Effector memory CD8-positive, alpha-beta T cell (primary cell): ENCODE measurements around the gene C20orf173.
"Not testable (repeated sequence)": the region's sequence is repeated elsewhere in the genome, so short reads cannot be mapped to it uniquely, and the experiment has no call there.

Source experiments
- ATAC-seq: fragments of 150-1000 bp; cut with Tn5 transposase; replicated peaks from 2 replicates; pipeline ENCODE4 v1.10.0; 2021; ENCODE audit warnings: mild to moderate bottlenecking, moderate library complexity
- DNase-seq, 3 experiments: peaks; one replicate each; pipeline ENCODE4 v3.0.0; 2021
- H3K27ac Mint-ChIP-seq, 2 donors: one replicate each; pipeline ENCODE4 v1.8.0; 2022; ENCODE audit warnings: mild to moderate bottlenecking in 2 of 2, mixed read lengths in 2 of 2, moderate library complexity in 2 of 2
- H3K27me3 Mint-ChIP-seq, 2 donors: one replicate each; pipeline ENCODE4 v1.8.0; 2022; ENCODE audit warnings: mixed read lengths in 2 of 2
- H3K36me3 Mint-ChIP-seq: one replicate; pipeline ENCODE4 v1.8.0; 2022; ENCODE audit warnings: mild to moderate bottlenecking, moderate library complexity, mixed read lengths; ENCODE audit not compliant: insufficient read depth
- H3K4me1 Mint-ChIP-seq, 2 donors: one replicate each; pipeline ENCODE4 v1.8.0; 2022; ENCODE audit warnings: low read depth in 2 of 2, mixed read lengths in 2 of 2
- H3K4me3 Mint-ChIP-seq, 2 donors: one replicate each; pipeline ENCODE4 v1.8.0; 2022; ENCODE audit warnings: mild to moderate bottlenecking in 2 of 2, mixed read lengths in 2 of 2, moderate library complexity in 2 of 2
- H3K9me3 Mint-ChIP-seq, 2 donors: one replicate each; pipeline ENCODE4 v1.8.0; 2022; ENCODE audit warnings: mixed read lengths in 2 of 2

C20orf173 gene

GRCh38 chr20:35541783-35542662, 12.6 kb upstream of the C20orf173 start, which contains the start of gene ERGIC3:
Gene ERGIC3, plus strand, starts transcription at chr20:35542078. Its CDS starts 20 bp downstream, at chr20:35542098.
- Mint-ChIP-seq H3K36me3 (peaks cover 6% of the 10 kb centered on the region), H3K27me3 (no peaks in the 10 kb centered on the region), H3K9me3 (no peaks in the 10 kb centered on the region), H3K4me1 (peaks cover 11 to 13% of the 10 kb centered on the region in 2 donors), H3K4me3 (peak within 1 kb of the TSS; percentile 86 to 92), H3K27ac (peak within 1 kb of the TSS; percentile 86 to 92)
- peak; percentile 96 to 97 (median 96) for DNase-seq
- ATAC-seq: peak; percentile 97

- peaks cover 11 to 13% of the 10 kb centered on the region in 2 donors for H3K4me1 Mint-ChIP-seq
- peak overlapping the region; percentile 86 to 92 for H3K4me3 Mint-ChIP-seq
- peak overlapping the region; percentile 86 to 92 for H3K27ac Mint-ChIP-seq
- ATAC-seq: no peak
- peaks cover 6% of the 10 kb centered on the region for H3K36me3 Mint-ChIP-seq
- H3K27me3 Mint-ChIP-seq: no peaks in the 10 kb centered on the region
- no peak for DNase-seq
- H3K9me3 Mint-ChIP-seq: no peaks in the 10 kb centered on the region
These were observed 11.8 kb upstream of the C20orf173 start for GRCh38 chr20:35541118-35541782.

- no peak overlapping the region for H3K4me3 Mint-ChIP-seq
- DNase-seq: peak in 2 of 3 experiments; percentile 13 to 20
- H3K27ac Mint-ChIP-seq: no peak overlapping the region
- peaks cover 11 to 13% of the 10 kb centered on the region in 2 donors for H3K4me1 Mint-ChIP-seq
- no peaks in the 10 kb centered on the region for H3K27me3 Mint-ChIP-seq
- peaks cover 4% of the 10 kb centered on the region for H3K36me3 Mint-ChIP-seq
- no peaks in the 10 kb centered on the region for H3K9me3 Mint-ChIP-seq
- ATAC-seq: peak; percentile 21
These were observed 10.3 kb upstream of the C20orf173 start for GRCh38 chr20:35539756-35540212.

GRCh38 chr20:35527122-35527769, 2.2 kb downstream of the C20orf173 start:
- H3K4me3 Mint-ChIP-seq: no peak overlapping the region
- ATAC-seq: no peak
- no peaks in the 10 kb centered on the region for H3K9me3 Mint-ChIP-seq
- no peak overlapping the region for H3K27ac Mint-ChIP-seq
- no peaks in the 10 kb centered on the region for H3K36me3 Mint-ChIP-seq
- H3K4me1 Mint-ChIP-seq: no peaks in the 10 kb centered on the region
- H3K27me3 Mint-ChIP-seq: no peaks in the 10 kb centered on the region
- no peak for DNase-seq

- Mint-ChIP-seq H3K4me1 (no peaks in the 10 kb centered on the region), H3K27me3 (no peaks in the 10 kb centered on the region), H3K4me3 (no peak overlapping the region), H3K27ac (no peak overlapping the region), H3K36me3 (no peaks in the 10 kb centered on the region), H3K9me3 (no peaks in the 10 kb centered on the region)
- no peak for ATAC-seq
- no peak for DNase-seq
These were observed 3.8 kb downstream of the C20orf173 start for GRCh38 chr20:35525639-35526038.

- Mint-ChIP-seq H3K27ac (no peak overlapping the region), H3K36me3 (no peaks in the 10 kb centered on the region), H3K4me1 (no peaks in the 10 kb centered on the region), H3K4me3 (no peak overlapping the region), H3K27me3 (no peaks in the 10 kb centered on the region), H3K9me3 (no peaks in the 10 kb centered on the region)
- DNase-seq: peak in 1 of 3 experiments; percentile 26
- no peak for ATAC-seq
These were observed 6.1 kb downstream of the C20orf173 start for GRCh38 chr20:35523298-35523888.

- Mint-ChIP-seq H3K4me1 (no peaks in the 10 kb centered on the region), H3K9me3 (no peaks in the 10 kb centered on the region)
- ATAC-seq: no peak
These were observed 10.5 kb downstream of the C20orf173 start for GRCh38 chr20:35518955-35519354.

GRCh38 chr20:35517767-35518166, 11.7 kb downstream of the C20orf173 start:
- H3K36me3 Mint-ChIP-seq: peaks cover 14% of the 10 kb centered on the region

More at GRCh38 chr20:35518955-35519354, 10.5 kb downstream of the C20orf173 start:
- Mint-ChIP-seq H3K27me3 (no peaks in the 10 kb centered on the region), H3K27ac (no peak overlapping the region), H3K4me3 (no peak overlapping the region), H3K36me3 (peaks cover 7% of the 10 kb centered on the region)
- no peak for DNase-seq

GRCh38 chr20:35517125-35517524, 12.3 kb downstream of the C20orf173 start:
- Mint-ChIP-seq H3K36me3 (peaks cover 18% of the 10 kb centered on the region), H3K27ac (peak overlapping the region in 1 of 2 donors; percentile 63), H3K4me3 (no peak overlapping the region), H3K4me1 (no peaks in the 10 kb centered on the region), H3K27me3 (no peaks in the 10 kb centered on the region), H3K9me3 (no peaks in the 10 kb centered on the region)
- DNase-seq (no peak), ATAC-seq (no peak)

More at GRCh38 chr20:35517767-35518166, 11.7 kb downstream of the C20orf173 start:
- not testable (repeated sequence) for H3K4me3 Mint-ChIP-seq, DNase-seq, H3K27me3 Mint-ChIP-seq, H3K4me1 Mint-ChIP-seq, H3K9me3 Mint-ChIP-seq, H3K27ac Mint-ChIP-seq, ATAC-seq

- no peak for ATAC-seq
These were observed 13.4 kb downstream of the C20orf173 start for GRCh38 chr20:35515949-35516645.

GRCh38 chr20:35515341-35515740, 14.1 kb downstream of the C20orf173 start:
- H3K27me3 Mint-ChIP-seq: no peaks in the 10 kb centered on the region
- H3K27ac Mint-ChIP-seq: peak overlapping the region in 1 of 2 donors; percentile 41
- peaks cover 36% of the 10 kb centered on the region for H3K36me3 Mint-ChIP-seq
- DNase-seq (no peak), ATAC-seq (no peak)
- no peak overlapping the region for H3K4me3 Mint-ChIP-seq
- no peaks in the 10 kb centered on the region for H3K4me1 Mint-ChIP-seq
- H3K9me3 Mint-ChIP-seq: no peaks in the 10 kb centered on the region

More at GRCh38 chr20:35515949-35516645, 13.4 kb downstream of the C20orf173 start:
- H3K4me3 Mint-ChIP-seq: no peak overlapping the region
- no peaks in the 10 kb centered on the region for H3K9me3 Mint-ChIP-seq
- H3K36me3 Mint-ChIP-seq: peaks cover 28% of the 10 kb centered on the region
- H3K27ac Mint-ChIP-seq: peak overlapping the region in 1 of 2 donors; percentile 41
- H3K4me1 Mint-ChIP-seq: no peaks in the 10 kb centered on the region
- no peak for DNase-seq
- H3K27me3 Mint-ChIP-seq: no peaks in the 10 kb centered on the region

GRCh38 chr20:35514371-35514932, 15.0 kb downstream of the C20orf173 start:
- Mint-ChIP-seq H3K27ac (peak overlapping the region in 1 of 2 donors; percentile 90), H3K4me1 (no peaks in the 10 kb centered on the region), H3K27me3 (no peaks in the 10 kb centered on the region), H3K4me3 (no peak overlapping the region), H3K36me3 (peaks cover 36% of the 10 kb centered on the region), H3K9me3 (no peaks in the 10 kb centered on the region)
- DNase-seq (no peak), ATAC-seq (no peak)
